ENCODE measurements around the gene GIPC1.

The GIPC1 gene

DNA sequence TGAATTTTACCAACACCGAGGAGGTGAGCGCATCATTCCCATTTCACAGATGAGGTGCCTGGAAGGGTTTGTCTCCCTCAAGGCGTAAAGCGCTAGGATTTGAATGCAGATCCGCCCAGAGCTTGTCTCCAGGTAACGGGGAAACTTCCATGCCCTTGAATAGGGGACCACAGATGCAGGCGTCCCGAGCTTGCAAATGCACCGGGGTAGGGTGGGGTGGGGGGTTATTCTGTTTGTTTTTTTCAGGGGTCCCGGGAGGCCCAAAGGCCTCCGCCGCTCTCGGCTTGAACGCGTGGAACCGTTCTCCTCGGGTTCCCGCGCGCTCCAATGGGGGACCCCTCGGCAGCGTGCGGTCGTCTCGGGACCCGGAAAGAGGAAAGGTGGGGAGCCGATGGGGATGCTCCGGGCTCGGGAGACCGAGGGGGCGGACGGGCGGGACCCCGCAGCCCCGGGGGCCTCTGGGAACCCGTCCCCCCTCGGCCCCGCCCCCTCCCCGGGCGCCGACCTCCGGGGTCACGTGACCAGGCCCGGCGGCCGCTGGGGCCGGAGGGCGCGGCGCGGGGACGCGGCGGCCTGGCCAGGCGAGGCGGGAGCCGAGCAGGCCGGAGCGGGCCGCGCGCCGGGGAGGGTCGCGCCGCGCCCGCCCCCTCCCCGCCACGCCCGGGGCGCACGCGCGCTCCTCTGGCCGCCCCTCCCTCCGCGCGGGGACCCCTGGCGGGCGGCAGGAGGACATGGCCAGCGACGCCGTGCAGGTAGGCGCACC lies 63.0 kb downstream of the GIPC1 start, which contains the start of gene PKN1:
PKN1 (plus strand) TSS at position 516 of the 763 bp plus-strand sequence; CDS start at position 732, 216 bp downstream.
- DNase-seq = peak; percentile 45 to 57

GRCh38 chr19:14430712-14431111 lies 65.2 kb downstream of the GIPC1 start:
- DNase-seq = no peak

- no peak for DNase-seq
Observed at GRCh38 chr19:14428882-14429416, 67.0 kb downstream of the GIPC1 start.

Data from stimulated activated CD4-positive, alpha-beta T cell treated with anti-CD3 and anti-CD28 coated beads, Interleukin-2, amount 100 ng/mL, for 48 hours (primary cell).